ENCODE measurements around the gene STK25. TPM values are rescaled to one million over a fixed set of nuclear protein-coding genes. Genes with fewer than 3 reads are reported as not detected.
A peak's percentile ranks its signal among the peaks of the same experiment; 100 is the strongest.

STK25 gene
- total RNA-seq, 1 experiment from 2014 or later: 159 TPM

DNA sequence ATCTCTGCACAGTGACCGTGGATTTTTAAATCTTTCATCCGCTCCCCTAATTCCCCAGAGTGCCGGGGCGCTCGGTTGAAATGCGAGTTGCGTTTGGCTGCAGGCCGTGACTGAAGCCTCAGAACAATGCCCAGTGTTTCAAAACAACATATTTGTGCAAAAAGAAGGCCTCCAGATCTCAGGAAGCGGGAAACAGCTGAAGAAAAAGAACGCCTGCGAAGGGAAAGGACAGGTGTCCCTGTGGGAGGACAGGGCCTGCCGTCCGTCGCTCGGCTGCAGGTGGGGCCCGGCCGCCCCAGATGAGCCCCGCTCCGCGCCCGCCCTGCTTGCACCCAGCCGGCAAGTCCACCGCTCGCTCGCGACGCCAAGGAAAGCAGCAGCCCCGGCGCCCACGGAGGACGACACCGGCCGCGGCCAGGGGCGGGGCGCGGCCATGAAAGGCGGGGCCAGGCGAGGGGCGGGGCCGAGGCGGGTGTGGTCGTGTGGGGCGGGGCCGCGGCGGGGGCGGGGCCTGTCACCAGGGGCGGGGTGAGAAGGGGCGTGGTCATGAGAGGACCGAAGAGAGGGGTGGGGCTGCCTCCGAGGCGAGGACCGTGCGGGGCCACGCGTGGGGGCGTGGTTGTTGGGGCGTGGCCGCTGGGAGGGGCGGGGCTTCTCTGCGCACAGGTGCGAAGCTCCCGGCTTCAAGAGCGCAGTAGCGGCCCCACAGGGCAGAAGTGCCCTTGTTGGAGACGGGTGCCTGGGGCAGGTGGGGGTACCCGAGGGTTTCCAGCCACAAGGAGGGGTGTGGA lies 32.6 kb upstream of the STK25 start:
- H3K9me3 Mint-ChIP-seq (ENCODE audit: low read depth, unreplicated experiment): no peaks in the 10 kb centered on the region
- TF ChIP-seq, protein P1, sequence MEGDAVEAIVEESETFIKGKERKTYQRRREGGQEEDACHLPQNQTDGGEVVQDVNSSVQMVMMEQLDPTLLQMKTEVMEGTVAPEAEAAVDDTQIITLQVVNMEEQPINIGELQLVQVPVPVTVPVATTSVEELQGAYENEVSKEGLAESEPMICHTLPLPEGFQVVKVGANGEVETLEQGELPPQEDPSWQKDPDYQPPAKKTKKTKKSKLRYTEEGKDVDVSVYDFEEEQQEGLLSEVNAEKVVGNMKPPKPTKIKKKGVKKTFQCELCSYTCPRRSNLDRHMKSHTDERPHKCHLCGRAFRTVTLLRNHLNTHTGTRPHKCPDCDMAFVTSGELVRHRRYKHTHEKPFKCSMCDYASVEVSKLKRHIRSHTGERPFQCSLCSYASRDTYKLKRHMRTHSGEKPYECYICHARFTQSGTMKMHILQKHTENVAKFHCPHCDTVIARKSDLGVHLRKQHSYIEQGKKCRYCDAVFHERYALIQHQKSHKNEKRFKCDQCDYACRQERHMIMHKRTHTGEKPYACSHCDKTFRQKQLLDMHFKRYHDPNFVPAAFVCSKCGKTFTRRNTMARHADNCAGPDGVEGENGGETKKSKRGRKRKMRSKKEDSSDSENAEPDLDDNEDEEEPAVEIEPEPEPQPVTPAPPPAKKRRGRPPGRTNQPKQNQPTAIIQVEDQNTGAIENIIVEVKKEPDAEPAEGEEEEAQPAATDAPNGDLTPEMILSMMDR (IDR thresholded peaks at IDR 0.05; ENCODE audit: unreplicated experiment): no peak
- H3K27me3 Mint-ChIP-seq (ENCODE audit: unreplicated experiment): peaks cover 13% of the 10 kb centered on the region
- peak overlapping the region; percentile 63 for H3K4me3 Mint-ChIP-seq (ENCODE audit: low read depth, unreplicated experiment)
- DNase-seq: peak; percentile 68
- intact Hi-C loops (cut with micrococcal nuclease; ENCODE audit: unreplicated experiment): no loop called here
- H3K36me3 Mint-ChIP-seq (ENCODE audit: insufficient read depth, unreplicated experiment): no peaks in the 10 kb centered on the region
- CTCF ChIA-PET: no interaction called here
- BruUV-seq (replicated peaks): no TSS peak
- H3K4me1 Mint-ChIP-seq (ENCODE audit: low read depth, unreplicated experiment): no peaks in the 10 kb centered on the region
- no peak overlapping the region for H3K27ac Mint-ChIP-seq (ENCODE audit: unreplicated experiment)

DNA sequence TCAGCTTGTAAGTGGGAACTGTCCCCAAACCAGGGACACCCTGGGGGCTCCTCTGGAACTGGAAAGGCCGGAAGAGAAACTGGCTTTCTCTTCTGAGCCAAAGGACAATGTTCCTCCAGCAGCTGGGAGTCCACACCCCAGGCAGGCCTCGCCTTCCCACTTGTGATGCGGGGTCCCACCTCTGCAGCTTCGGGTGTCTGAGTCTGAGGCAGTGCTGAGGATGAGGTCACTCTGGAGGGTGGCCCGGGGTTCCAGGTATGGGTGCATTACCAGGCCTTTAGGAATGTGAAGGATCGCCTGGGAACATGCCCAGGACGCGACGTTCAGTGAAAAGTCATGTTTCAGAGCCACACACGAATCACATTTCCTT lies 32.0 kb upstream of the STK25 start:
- Mint-ChIP-seq H3K4me3 (ENCODE audit: low read depth, unreplicated experiment) (peak overlapping the region; percentile 63), H3K27ac (ENCODE audit: unreplicated experiment) (no peak overlapping the region), H3K27me3 (ENCODE audit: unreplicated experiment) (peaks cover 13% of the 10 kb centered on the region), H3K4me1 (ENCODE audit: low read depth, unreplicated experiment) (no peaks in the 10 kb centered on the region), H3K36me3 (ENCODE audit: insufficient read depth, unreplicated experiment) (no peaks in the 10 kb centered on the region), H3K9me3 (ENCODE audit: low read depth, unreplicated experiment) (no peaks in the 10 kb centered on the region)
- TF ChIP-seq, protein P1 (IDR thresholded peaks at IDR 0.05; ENCODE audit: unreplicated experiment): no peak
- no peak for DNase-seq
- intact Hi-C loops (cut with micrococcal nuclease; ENCODE audit: unreplicated experiment): no loop called here
- CTCF ChIA-PET: no interaction called here
- BruUV-seq (replicated peaks): no TSS peak

DNA sequence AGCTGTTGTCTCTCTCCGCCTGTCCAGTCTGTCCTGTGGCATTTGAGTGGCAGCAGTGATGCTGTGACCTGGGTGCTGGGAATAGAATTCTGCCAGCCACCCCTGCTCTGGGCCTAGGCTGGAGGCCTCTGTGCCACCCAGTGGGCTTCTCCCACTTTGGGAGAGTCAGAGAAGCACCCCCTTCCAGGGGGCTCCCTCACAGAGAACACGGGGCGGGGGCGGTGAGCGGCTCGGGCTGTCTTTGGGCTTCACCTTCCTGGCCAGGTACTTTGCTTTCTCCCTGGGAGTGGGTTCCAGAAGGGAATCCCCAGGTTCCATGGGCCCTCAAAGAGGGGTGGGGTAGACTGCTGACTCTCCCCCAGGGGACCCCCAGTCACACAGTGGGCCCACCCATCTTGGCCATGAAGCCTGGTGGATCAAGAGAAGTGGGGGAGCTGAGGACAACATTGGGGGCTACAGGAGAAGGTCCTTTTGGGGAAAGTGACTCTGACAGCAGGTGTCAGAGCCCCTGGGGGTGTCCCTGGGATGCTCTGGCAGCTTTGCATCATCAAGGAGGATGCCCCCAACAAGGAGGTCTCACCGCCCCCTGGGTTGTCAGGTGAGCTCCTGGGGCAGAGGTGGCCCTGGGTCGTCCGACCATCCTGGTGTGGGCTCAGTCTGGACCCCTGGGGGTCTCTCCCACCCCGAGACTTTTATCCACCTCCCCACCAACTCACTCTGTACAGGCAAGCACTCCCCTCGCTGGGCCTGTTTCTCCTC lies 31.4 kb upstream of the STK25 start:
- no TSS peak for BruUV-seq (replicated peaks)
- Mint-ChIP-seq H3K27me3 (ENCODE audit: unreplicated experiment) (peaks cover 13% of the 10 kb centered on the region), H3K4me1 (ENCODE audit: low read depth, unreplicated experiment) (no peaks in the 10 kb centered on the region), H3K36me3 (ENCODE audit: insufficient read depth, unreplicated experiment) (no peaks in the 10 kb centered on the region), H3K4me3 (ENCODE audit: low read depth, unreplicated experiment) (no peak overlapping the region), H3K9me3 (ENCODE audit: low read depth, unreplicated experiment) (no peaks in the 10 kb centered on the region), H3K27ac (ENCODE audit: unreplicated experiment) (no peak overlapping the region)
- DNase-seq: no peak
- CTCF ChIA-PET: no interaction called here
- intact Hi-C loops (cut with micrococcal nuclease; ENCODE audit: unreplicated experiment): no loop called here
- TF ChIP-seq, protein P1 (IDR thresholded peaks at IDR 0.05; ENCODE audit: unreplicated experiment): no peak

DNA sequence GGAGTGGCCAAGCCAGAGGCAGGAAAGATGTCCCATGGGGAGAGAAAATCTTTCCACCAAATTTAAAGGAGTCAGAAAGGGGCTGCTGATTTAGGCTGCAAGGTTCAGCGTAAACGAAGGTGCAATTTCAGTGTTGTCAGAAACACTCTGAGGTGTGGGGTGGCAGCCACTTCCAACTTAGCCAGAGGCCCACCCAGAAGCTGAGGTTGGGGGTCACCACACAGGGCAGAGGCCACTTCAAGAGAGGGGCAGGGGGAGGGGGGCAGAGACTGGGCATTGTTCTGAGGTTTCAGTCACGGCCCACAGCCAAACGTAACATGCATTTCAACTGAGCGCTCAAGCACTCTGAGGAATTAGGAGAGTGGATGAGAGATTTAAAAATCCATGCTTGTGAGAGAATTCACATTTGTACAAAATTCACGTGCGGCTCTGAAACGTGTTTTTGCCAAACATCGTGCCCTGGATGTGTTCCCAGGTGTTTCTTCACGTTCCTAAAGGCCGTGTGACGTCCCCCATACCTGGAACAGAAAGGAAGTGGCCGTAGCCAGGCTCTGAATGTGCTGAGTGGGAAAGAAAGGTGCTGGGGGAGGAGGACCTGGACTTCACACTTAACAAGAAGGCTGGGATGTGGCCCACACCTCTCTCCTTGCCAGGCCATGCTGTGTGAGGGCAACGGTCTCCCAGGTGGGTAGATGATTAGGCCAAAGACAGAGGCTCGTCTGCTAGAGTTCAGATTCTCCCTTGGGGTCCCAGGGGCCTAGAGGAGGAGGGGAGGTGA lies 30.6 kb upstream of the STK25 start:
- DNase-seq: no peak
- intact Hi-C loops (cut with micrococcal nuclease; ENCODE audit: unreplicated experiment): no loop called here
- Mint-ChIP-seq H3K4me3 (ENCODE audit: low read depth, unreplicated experiment) (no peak overlapping the region), H3K27ac (ENCODE audit: unreplicated experiment) (no peak overlapping the region), H3K27me3 (ENCODE audit: unreplicated experiment) (peaks cover 13% of the 10 kb centered on the region), H3K9me3 (ENCODE audit: low read depth, unreplicated experiment) (no peaks in the 10 kb centered on the region), H3K36me3 (ENCODE audit: insufficient read depth, unreplicated experiment) (no peaks in the 10 kb centered on the region), H3K4me1 (ENCODE audit: low read depth, unreplicated experiment) (no peaks in the 10 kb centered on the region)
- TF ChIP-seq, protein P1 (IDR thresholded peaks at IDR 0.05; ENCODE audit: unreplicated experiment): no peak
- CTCF ChIA-PET: interaction anchor here (0.6 kb wide), 1 partner anchor 61 kb away, joined by 3 read pairs; no protein-coding TSS in a partner anchor
- no TSS peak for BruUV-seq (replicated peaks)
